SK-N-SH treated with all-trans-retinoic acid at 6 μM for 48 hours (cell line): ENCODE measurements around the gene GLYR1.
A peak's percentile ranks its signal among the peaks of the same experiment; 100 is the strongest.

Experiments
- ATAC-seq: fragments of 200-7000 bp; cut with Tn5 transposase; 3 replicates; pipeline ENCODE4 v1.9.1; 2020; ENCODE audit warnings: mild to moderate bottlenecking, moderate library complexity
- ARNTL ChIP-seq: fragments of 450-650 bp; formaldehyde crosslinking; IDR thresholded peaks from 2 replicates; pipeline ENCODE4 v1.5.0; 2020; ENCODE audit warnings: low read depth, mild to moderate bottlenecking, moderate library complexity, borderline replicate concordance
- ESRRG ChIP-seq: fragments of 250-450 bp; sonication (Bioruptor Pico); IDR thresholded peaks from 2 replicates; pipeline ENCODE4 v1.6.1; 2021; ENCODE audit warnings: mild to moderate bottlenecking
- GLIS3 ChIP-seq: fragments of 250-450 bp; sonication (Bioruptor Pico); IDR thresholded peaks from 2 replicates; pipeline ENCODE4 v1.5.0; 2020; ENCODE audit warnings: mild to moderate bottlenecking, moderate library complexity
- ISL1 ChIP-seq: fragments of 250-450 bp; sonication (Bioruptor Pico); IDR thresholded peaks from 2 replicates; pipeline ENCODE4 v2.1.2; 2022; ENCODE audit warnings: mild to moderate bottlenecking, moderate library complexity
- OSR1 ChIP-seq: fragments of 250-450 bp; sonication (Bioruptor Pico); IDR thresholded peaks from 2 replicates; pipeline ENCODE4 v1.8.0; 2022; ENCODE audit warnings: moderate library complexity, mild to moderate bottlenecking, inconsistent platforms
- RARB ChIP-seq: fragments of 250-450 bp; sonication (Bioruptor Pico); IDR thresholded peaks from 2 replicates; pipeline ENCODE4 v1.8.0; 2021; ENCODE audit warnings: mild to moderate bottlenecking, moderate library complexity
- SNAI2 ChIP-seq: fragments of 250-450 bp; sonication (Bioruptor Pico); IDR thresholded peaks from 2 replicates; pipeline ENCODE4 v1.5.0; 2020; ENCODE audit warnings: mild to moderate bottlenecking, moderate library complexity
- ZC3H10 ChIP-seq: fragments of 250-450 bp; sonication (Bioruptor Pico); IDR thresholded peaks from 2 replicates; pipeline ENCODE4 v1.5.1; 2021; ENCODE audit warnings: mild to moderate bottlenecking, moderate library complexity
- ZFP3 ChIP-seq: fragments of 250-450 bp; sonication (Bioruptor Pico); IDR thresholded peaks from 2 replicates; pipeline ENCODE4 v1.5.0; 2020; ENCODE audit warnings: mild to moderate bottlenecking, moderate library complexity
- ZFP30 ChIP-seq: fragments of 450-650 bp; formaldehyde crosslinking; IDR thresholded peaks from 2 replicates; pipeline ENCODE4 v1.5.0; 2022; ENCODE audit warnings: mild to moderate bottlenecking, moderate library complexity
- ZNF565 ChIP-seq: fragments of 450-650 bp; formaldehyde crosslinking; conservative IDR thresholded peaks from 2 replicates; pipeline ENCODE4 v1.5.0; 2020; ENCODE audit warnings: low read depth, mild to moderate bottlenecking, moderate library complexity
- ZNF8 ChIP-seq: fragments of 450-650 bp; formaldehyde crosslinking; IDR thresholded peaks from 2 replicates; pipeline ENCODE4 v1.5.0; 2020; ENCODE audit warnings: mild to moderate bottlenecking, moderate library complexity
- TF ChIP-seq, protein P1 (sequence below): fragments of 250-450 bp; sonication (Bioruptor Pico); IDR thresholded peaks from 2 replicates; pipeline ENCODE4 v1.5.1; 2020; ENCODE audit warnings: low read depth, mild to moderate bottlenecking, moderate library complexity
- TF ChIP-seq, protein P2 (sequence below): fragments of 250-450 bp; sonication (Bioruptor Pico); IDR thresholded peaks from 2 replicates; pipeline ENCODE4 v1.8.0; 2021; ENCODE audit warnings: low read depth, mild to moderate bottlenecking, moderate library complexity, borderline replicate concordance
- TF ChIP-seq, protein P3 (sequence below): fragments of 250-450 bp; sonication (Bioruptor Pico); IDR thresholded peaks from 2 replicates; pipeline ENCODE4 v1.5.1; 2021; ENCODE audit warnings: mild to moderate bottlenecking, moderate library complexity
- TF ChIP-seq, protein P4 (sequence below): fragments of 250-450 bp; sonication (Bioruptor Pico); IDR thresholded peaks from 2 replicates; pipeline ENCODE4 v1.8.0; 2020; ENCODE audit warnings: mild to moderate bottlenecking, moderate library complexity, borderline replicate concordance

The GLYR1 gene

DNA sequence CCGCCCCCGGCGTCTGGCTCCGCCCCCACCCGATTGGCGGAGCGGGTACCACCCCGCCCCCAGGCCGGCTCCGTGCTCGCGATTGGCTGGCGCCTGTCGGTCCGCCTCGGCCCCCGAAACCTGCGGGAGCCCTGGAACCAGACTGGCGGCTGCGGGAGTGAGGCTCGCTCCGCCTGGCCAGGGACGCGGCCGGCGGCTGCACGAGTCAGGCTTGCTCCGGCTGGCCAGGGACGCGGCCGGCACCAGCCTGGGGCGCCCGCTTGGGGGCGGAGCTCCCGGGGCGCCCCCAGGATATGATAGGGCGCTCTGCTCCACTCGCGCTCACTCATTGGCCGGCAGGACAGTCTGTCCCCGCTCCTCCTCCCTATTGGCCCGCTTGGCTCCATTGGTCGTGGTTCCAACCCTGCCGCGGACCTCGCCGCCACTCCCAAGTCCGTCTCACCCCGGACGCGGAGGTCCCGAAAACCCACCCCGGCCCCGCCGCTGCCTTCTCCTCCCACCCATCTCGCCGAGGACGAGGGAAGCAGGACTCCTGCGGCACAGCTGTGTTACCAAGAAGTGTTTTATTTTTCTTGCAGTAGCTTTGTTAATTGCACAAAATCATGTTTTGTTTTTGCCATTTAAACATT is 44.3 kb downstream of the GLYR1 start:
- TF ChIP-seq GLIS3 (peak; percentile 65; the same call in 1 of the 2 replicates), ESRRG (CRISPR knock-in tag) (no peak)
- peak; percentile 98 for ATAC-seq

DNA sequence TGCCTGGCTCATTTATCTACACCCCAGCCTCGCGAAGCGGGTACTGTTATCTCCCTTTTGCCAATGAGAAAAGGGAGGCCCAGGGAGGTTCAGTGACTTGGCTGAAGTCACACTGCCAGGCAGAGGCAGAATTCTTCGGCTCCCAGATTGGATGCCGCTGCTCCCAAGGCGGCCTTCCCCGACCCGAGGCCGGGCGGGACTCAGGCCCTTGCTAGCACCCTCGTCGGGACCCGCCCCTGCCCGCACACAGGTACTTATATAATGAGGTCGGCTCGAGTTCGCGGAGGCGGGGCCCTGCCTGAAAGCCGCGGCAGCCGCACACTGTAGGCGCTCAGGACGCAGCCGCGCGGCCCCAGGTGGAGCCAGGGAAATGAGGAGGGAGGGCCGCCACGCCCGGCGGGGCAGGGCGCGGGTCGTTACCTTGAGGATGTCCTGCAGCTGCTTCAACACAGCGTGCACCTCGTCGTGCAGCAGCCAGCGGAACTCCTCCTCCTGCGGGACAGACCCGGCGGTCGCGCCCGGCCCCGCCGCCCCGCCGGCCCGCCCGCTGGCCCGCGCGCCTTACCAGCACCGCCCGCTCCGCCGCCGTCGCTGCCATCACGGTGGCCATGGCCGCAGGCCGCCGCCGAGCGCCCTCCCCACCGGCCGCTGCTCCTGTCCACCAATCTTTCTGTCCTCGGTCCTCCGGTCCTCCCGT is 45.0 kb downstream of the GLYR1 start, which contains the start of gene ROGDI:
Gene ROGDI, minus strand, starts transcription at position 672 of the 697 bp plus-strand sequence. Its CDS starts 62 bp downstream, at position 610.
- TF ChIP-seq ZFP30 (no peak), ARNTL (CRISPR knock-in tag) (no peak), ZNF8 (CRISPR knock-in tag) (no peak), OSR1 (CRISPR knock-in tag) (no peak), ZNF565 (CRISPR knock-in tag) (no peak)
- TF ChIP-seq, protein P1, sequence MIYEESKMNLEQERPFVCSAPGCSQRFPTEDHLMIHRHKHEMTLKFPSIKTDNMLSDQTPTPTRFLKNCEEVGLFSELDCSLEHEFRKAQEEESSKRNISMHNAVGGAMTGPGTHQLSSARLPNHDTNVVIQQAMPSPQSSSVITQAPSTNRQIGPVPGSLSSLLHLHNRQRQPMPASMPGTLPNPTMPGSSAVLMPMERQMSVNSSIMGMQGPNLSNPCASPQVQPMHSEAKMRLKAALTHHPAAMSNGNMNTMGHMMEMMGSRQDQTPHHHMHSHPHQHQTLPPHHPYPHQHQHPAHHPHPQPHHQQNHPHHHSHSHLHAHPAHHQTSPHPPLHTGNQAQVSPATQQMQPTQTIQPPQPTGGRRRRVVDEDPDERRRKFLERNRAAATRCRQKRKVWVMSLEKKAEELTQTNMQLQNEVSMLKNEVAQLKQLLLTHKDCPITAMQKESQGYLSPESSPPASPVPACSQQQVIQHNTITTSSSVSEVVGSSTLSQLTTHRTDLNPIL = no peak
- TF ChIP-seq, protein P2, sequence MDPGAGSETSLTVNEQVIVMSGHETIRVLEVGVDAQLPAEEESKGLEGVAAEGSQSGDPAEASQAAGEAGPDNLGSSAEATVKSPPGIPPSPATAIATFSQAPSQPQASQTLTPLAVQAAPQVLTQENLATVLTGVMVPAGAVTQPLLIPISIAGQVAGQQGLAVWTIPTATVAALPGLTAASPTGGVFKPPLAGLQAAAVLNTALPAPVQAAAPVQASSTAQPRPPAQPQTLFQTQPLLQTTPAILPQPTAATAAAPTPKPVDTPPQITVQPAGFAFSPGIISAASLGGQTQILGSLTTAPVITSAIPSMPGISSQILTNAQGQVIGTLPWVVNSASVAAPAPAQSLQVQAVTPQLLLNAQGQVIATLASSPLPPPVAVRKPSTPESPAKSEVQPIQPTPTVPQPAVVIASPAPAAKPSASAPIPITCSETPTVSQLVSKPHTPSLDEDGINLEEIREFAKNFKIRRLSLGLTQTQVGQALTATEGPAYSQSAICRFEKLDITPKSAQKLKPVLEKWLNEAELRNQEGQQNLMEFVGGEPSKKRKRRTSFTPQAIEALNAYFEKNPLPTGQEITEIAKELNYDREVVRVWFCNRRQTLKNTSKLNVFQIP (CRISPR knock-in tag) = no peak
- peak; percentile 48 for ATAC-seq

DNA sequence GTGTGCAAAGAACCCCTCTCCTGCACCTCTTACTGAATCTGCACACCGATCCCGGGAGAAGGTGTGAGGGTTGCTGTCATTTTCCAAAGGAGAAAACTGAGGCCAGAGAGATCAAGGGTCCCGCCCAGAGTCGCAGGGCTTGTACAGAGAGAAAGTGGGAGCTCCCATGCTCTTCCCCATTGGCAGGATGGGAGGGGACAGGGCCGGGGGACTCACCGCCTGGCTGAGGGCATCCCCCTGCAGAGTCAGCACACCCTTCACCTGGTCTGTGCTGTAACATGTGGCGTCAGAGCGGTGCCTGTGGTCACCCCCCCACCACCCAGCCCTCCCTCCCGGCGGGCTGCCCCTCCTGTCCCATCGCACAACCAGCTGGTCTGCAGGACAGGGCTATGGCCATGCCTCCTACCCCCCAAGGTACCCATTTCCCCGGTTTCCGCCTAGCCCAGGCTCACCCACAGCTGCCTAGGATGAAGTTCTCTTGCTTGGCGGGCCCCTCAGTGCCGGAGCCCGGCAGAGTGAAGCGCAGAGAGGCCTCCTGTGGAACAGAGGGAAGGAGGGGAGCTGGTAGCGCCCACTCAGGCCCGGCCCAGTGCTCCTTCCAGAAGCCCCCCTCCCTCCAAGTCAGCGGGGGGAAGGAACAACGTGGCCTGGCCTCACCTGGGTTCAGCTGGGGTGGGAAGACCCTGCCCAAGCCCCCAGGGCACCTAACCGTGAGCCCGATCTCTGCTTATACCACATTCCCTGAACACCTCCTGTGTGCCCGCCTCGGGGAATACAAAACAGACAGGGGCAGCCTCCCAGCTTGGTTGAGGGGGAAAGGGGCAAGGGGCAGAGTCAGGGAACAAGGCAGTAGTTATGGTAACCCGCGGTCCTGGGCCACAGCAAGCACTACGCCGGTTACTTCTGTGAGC is 45.8 kb downstream of the GLYR1 start:
- no peak for TF ChIP-seq ZFP3
- TF ChIP-seq, protein P3, sequence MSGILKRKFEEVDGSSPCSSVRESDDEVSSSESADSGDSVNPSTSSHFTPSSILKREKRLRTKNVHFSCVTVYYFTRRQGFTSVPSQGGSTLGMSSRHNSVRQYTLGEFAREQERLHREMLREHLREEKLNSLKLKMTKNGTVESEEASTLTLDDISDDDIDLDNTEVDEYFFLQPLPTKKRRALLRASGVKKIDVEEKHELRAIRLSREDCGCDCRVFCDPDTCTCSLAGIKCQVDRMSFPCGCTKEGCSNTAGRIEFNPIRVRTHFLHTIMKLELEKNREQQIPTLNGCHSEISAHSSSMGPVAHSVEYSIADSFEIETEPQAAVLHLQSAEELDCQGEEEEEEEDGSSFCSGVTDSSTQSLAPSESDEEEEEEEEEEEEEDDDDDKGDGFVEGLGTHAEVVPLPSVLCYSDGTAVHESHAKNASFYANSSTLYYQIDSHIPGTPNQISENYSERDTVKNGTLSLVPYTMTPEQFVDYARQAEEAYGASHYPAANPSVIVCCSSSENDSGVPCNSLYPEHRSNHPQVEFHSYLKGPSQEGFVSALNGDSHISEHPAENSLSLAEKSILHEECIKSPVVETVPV = no peak
- TF ChIP-seq SNAI2 (CRISPR knock-in tag) = no peak
- no peak for TF ChIP-seq ESRRG (CRISPR knock-in tag)
- TF ChIP-seq, protein P4, sequence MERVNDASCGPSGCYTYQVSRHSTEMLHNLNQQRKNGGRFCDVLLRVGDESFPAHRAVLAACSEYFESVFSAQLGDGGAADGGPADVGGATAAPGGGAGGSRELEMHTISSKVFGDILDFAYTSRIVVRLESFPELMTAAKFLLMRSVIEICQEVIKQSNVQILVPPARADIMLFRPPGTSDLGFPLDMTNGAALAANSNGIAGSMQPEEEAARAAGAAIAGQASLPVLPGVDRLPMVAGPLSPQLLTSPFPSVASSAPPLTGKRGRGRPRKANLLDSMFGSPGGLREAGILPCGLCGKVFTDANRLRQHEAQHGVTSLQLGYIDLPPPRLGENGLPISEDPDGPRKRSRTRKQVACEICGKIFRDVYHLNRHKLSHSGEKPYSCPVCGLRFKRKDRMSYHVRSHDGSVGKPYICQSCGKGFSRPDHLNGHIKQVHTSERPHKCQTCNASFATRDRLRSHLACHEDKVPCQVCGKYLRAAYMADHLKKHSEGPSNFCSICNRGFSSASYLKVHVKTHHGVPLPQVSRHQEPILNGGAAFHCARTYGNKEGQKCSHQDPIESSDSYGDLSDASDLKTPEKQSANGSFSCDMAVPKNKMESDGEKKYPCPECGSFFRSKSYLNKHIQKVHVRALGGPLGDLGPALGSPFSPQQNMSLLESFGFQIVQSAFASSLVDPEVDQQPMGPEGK (CRISPR knock-in tag) = no peak
- no peak for TF ChIP-seq ZNF565 (CRISPR knock-in tag)
- TF ChIP-seq, all 23 proteins: peak for 0
- no peak for ATAC-seq

DNA sequence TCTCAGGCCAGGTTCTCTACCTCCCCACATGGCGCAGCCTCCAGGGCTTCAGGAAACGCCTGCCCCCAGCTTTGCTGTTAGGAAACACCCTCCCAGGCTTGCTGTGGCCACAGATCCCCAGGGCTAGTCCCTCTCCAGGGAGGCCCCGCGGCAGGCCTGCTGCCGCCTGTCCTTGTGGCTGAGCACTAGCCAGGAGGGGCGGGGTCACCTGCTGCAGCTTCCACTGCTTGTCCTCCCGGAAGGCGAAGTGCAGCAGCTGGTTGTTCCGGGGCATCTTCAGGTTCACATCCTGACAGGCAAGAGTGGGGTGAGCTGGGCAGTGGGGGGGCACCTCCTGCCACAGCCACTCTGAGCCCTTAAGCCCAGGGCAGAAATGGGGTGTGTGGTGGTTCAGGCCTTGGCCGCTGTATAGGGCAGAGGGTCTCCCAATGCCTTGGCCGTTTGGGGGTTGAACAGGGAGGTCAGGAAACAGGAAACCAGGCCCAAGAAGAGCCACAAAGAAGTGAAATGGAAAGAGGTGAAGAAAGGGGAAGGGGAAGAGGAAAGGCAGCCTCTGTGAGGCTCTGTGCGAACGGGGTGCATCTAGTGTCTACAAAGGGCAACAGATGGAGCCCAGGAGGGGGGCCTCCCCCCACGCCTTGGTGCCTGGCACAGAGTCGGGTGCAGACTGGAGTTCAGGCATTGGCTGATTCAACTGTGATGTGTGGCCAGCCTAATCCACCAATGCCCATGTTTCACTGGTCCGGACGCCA is 46.6 kb downstream of the GLYR1 start:
- TF ChIP-seq ISL1 (CRISPR knock-in tag) (no peak), ZFP3 (no peak), ZC3H10 (CRISPR knock-in tag) (no peak), ESRRG (CRISPR knock-in tag) (no peak), RARB (no peak)
- ATAC-seq = no peak
